SK-N-SH (cell line): ENCODE results near the gene ARFIP1.

Experiments
- CHD2 ChIP-seq: fragments of 150-350 bp; IDR thresholded peaks from 2 replicates; pipeline ENCODE4 v1.6.1; 2018; ENCODE audit warnings: low read length; ENCODE audit not compliant: partially characterized antibody
- EZH2phosphoT487 ChIP-seq: fragments of 200-600 bp; sonication (generic); IDR thresholded peaks from 2 replicates; pipeline ENCODE4 v1.6.1; 2017; ENCODE audit warnings: low read depth, mixed run types, mild to moderate bottlenecking, antibody characterized with exemption, moderate library complexity, borderline replicate concordance
- RCOR1 ChIP-seq: fragments of 150-350 bp; IDR thresholded peaks from 2 replicates; pipeline ENCODE4 v1.6.1; 2017; ENCODE audit warnings: antibody characterized with exemption, low read length
- TCF12 ChIP-seq: IDR thresholded peaks from 2 replicates; pipeline ENCODE4 v1.4.0; 2012
- TF ChIP-seq, protein P1 (sequence below): fragments of 200-600 bp; sonication (generic); IDR thresholded peaks from 2 replicates; pipeline ENCODE4 v1.6.1; 2017; ENCODE audit warnings: antibody characterized with exemption, mild to moderate bottlenecking, moderate library complexity

GRCh38 chr4:152773339-152773738, 6.4 kb upstream of the ARFIP1 start:
- TF ChIP-seq, protein P1, sequence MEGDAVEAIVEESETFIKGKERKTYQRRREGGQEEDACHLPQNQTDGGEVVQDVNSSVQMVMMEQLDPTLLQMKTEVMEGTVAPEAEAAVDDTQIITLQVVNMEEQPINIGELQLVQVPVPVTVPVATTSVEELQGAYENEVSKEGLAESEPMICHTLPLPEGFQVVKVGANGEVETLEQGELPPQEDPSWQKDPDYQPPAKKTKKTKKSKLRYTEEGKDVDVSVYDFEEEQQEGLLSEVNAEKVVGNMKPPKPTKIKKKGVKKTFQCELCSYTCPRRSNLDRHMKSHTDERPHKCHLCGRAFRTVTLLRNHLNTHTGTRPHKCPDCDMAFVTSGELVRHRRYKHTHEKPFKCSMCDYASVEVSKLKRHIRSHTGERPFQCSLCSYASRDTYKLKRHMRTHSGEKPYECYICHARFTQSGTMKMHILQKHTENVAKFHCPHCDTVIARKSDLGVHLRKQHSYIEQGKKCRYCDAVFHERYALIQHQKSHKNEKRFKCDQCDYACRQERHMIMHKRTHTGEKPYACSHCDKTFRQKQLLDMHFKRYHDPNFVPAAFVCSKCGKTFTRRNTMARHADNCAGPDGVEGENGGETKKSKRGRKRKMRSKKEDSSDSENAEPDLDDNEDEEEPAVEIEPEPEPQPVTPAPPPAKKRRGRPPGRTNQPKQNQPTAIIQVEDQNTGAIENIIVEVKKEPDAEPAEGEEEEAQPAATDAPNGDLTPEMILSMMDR: no peak
- TF ChIP-seq RCOR1: no peak
- TF ChIP-seq EZH2phosphoT487: no peak
- no peak for TF ChIP-seq TCF12
- TF ChIP-seq CHD2: no peak
